Stimulated activated naive B cell treated with anti-CD40 and anti-IgM and Interleukin-4, amounts not matched to agents 10 μg/mL and 1 μg/mL and 100 μg/mL, for 72 hours (primary cell): Measurements from ENCODE around the gene KRTAP29-1.
"Not testable (repeated sequence)": the region's sequence is repeated elsewhere in the genome, so short reads cannot be mapped to it uniquely, and the experiment has no call there.

Experiments used
- ATAC-seq, 2 donors: fragments of 150-1000 bp; cut with Tn5 transposase; replicated peaks; 2 replicates each; pipeline ENCODE4 v1.10.0; 2021; ENCODE audit warnings: moderate library complexity in 1 of 2
- DNase-seq: peaks from one replicate; pipeline ENCODE4 v3.0.0; 2021
- H3K27ac Mint-ChIP-seq: one replicate; pipeline ENCODE4 v1.8.0; 2022; ENCODE audit warnings: mild to moderate bottlenecking, mixed read lengths
- H3K27me3 Mint-ChIP-seq, 2 donors: one replicate each; pipeline ENCODE4 v1.8.0; 2022; ENCODE audit warnings: mixed read lengths in 2 of 2
- H3K36me3 Mint-ChIP-seq, 2 donors: one replicate each; pipeline ENCODE4 v1.8.0; 2022; ENCODE audit warnings: mixed read lengths in 2 of 2, mild to moderate bottlenecking in 1 of 2
- H3K4me1 Mint-ChIP-seq, 2 donors: one replicate each; pipeline ENCODE4 v1.8.0; 2022; ENCODE audit warnings: mixed read lengths in 2 of 2, mild to moderate bottlenecking in 1 of 2
- H3K4me3 Mint-ChIP-seq, 2 donors: one replicate each; pipeline ENCODE4 v1.8.0; 2022; ENCODE audit warnings: mild to moderate bottlenecking in 2 of 2, mixed read lengths in 2 of 2, moderate library complexity in 1 of 2
- H3K9me3 Mint-ChIP-seq, 2 donors: one replicate each; pipeline ENCODE4 v1.8.0; 2022; ENCODE audit warnings: mixed read lengths in 2 of 2, mild to moderate bottlenecking in 1 of 2

The KRTAP29-1 gene

DNA sequence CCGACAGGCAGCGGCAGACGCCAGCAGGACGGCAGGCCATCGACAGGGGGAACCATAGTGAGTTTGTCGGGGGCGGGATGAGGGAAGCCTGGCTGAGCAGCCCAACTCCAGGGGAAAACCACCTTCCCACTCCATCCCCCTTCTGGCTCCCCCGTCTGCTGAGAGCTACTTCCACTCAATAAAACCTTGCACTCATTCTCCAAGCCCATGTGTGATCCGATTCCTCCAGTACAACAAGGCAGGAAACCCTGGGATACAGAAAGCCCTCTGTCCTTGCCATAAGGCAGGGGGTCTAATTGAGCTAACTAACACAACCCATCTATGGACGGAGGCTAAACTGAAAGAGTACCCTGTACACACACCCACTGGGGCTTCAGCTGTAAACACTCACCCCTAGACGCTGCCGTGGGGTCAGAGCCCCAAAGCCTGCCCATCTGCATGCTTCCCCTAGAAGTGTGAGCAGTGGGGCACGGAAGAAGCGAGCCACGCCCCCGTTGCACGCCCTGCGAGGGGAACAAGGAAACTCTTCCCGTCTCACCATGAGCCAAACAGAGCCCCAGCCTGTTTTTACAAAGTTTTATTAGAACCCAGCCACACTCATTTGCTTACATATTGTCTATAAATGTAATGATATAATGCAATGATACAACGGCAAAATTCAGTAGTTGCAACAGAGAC is 4.1 kb downstream of the KRTAP29-1 start:
- DNase-seq (no peak), ATAC-seq (no peak)
- H3K27me3 Mint-ChIP-seq, result no peaks in the 10 kb centered on the region
- peaks cover 0 to 4% of the 10 kb centered on the region in 2 donors for H3K36me3 Mint-ChIP-seq
- H3K4me3 Mint-ChIP-seq, result no peak overlapping the region
- H3K27ac Mint-ChIP-seq, result no peak overlapping the region
- H3K9me3 Mint-ChIP-seq, result no peaks in the 10 kb centered on the region
- peaks cover 2 to 5% of the 10 kb centered on the region in 2 donors for H3K4me1 Mint-ChIP-seq

- Mint-ChIP-seq H3K36me3 (peaks cover 0 to 4% of the 10 kb centered on the region in 2 donors), H3K27ac (no peak overlapping the region), H3K4me1 (peaks cover 0 to 4% of the 10 kb centered on the region in 2 donors), H3K4me3 (no peak overlapping the region), H3K27me3 (peaks cover 0 to 10% of the 10 kb centered on the region in 2 donors), H3K9me3 (no peaks in the 10 kb centered on the region)
- no peak for DNase-seq
- no peak for ATAC-seq
These were observed 5.8 kb downstream of the KRTAP29-1 start for GRCh38 chr17:41296846-41297245.

DNA sequence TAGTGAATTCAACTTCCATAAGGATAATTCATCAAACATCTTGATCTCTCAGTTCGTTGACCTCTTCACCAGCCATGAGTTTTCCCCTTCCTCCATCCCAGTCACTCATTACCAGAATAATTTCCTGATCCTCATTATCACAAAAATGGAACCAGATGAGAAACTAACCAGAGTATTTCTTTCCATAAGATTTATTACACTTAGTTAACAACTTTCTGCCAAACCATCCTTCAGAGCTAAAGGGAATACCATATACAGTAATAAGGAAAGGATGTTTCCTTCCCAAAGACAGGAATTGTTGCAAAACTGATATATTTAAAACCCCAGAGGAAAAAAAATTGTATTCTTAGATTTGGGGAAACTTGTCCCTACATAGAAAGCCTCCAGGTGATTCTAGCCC is 8.6 kb downstream of the KRTAP29-1 start:
- DNase-seq (no peak), ATAC-seq (no peak)
- H3K27me3 Mint-ChIP-seq, result peaks cover 0 to 10% of the 10 kb centered on the region in 2 donors

GRCh38 chr17:41287050-41287449 is 15.6 kb downstream of the KRTAP29-1 start:
- H3K4me1 Mint-ChIP-seq, result peaks cover 0 to 5% of the 10 kb centered on the region in 2 donors
- ATAC-seq (no peak), DNase-seq (no peak)
- no peak overlapping the region for H3K4me3 Mint-ChIP-seq
- no peaks in the 10 kb centered on the region for H3K36me3 Mint-ChIP-seq
- H3K27ac Mint-ChIP-seq, result no peak overlapping the region
- H3K9me3 Mint-ChIP-seq, result no peaks in the 10 kb centered on the region
- peaks cover 0 to 2% of the 10 kb centered on the region in 2 donors for H3K27me3 Mint-ChIP-seq

More for the DNA sequence above, 8.6 kb downstream of the KRTAP29-1 start:
- no peaks in the 10 kb centered on the region for H3K9me3 Mint-ChIP-seq
- H3K4me1 Mint-ChIP-seq, result peaks cover 0 to 2% of the 10 kb centered on the region in 2 donors
- H3K27ac Mint-ChIP-seq, result no peak overlapping the region
- no peak overlapping the region for H3K4me3 Mint-ChIP-seq
- H3K36me3 Mint-ChIP-seq, result no peaks in the 10 kb centered on the region

GRCh38 chr17:41284546-41284945 is 18.1 kb downstream of the KRTAP29-1 start:
- no peak overlapping the region for H3K4me3 Mint-ChIP-seq
- no peaks in the 10 kb centered on the region for H3K36me3 Mint-ChIP-seq
- ATAC-seq (no peak), DNase-seq (no peak)
- H3K27me3 Mint-ChIP-seq, result peaks cover 0 to 8% of the 10 kb centered on the region in 2 donors
- no peak overlapping the region for H3K27ac Mint-ChIP-seq
- peaks cover 0 to 5% of the 10 kb centered on the region in 2 donors for H3K4me1 Mint-ChIP-seq
- H3K9me3 Mint-ChIP-seq, result peaks cover 0 to 2% of the 10 kb centered on the region in 2 donors

GRCh38 chr17:41284043-41284442 is 18.6 kb downstream of the KRTAP29-1 start:
- no peaks in the 10 kb centered on the region for H3K36me3 Mint-ChIP-seq
- ATAC-seq (no peak), DNase-seq (no peak)
- no peak overlapping the region for H3K27ac Mint-ChIP-seq
- no peak overlapping the region for H3K4me3 Mint-ChIP-seq
- H3K9me3 Mint-ChIP-seq, result peaks cover 0 to 2% of the 10 kb centered on the region in 2 donors
- peaks cover 1 to 11% of the 10 kb centered on the region in 2 donors for H3K27me3 Mint-ChIP-seq
- H3K4me1 Mint-ChIP-seq, result peaks cover 0 to 5% of the 10 kb centered on the region in 2 donors

- Mint-ChIP-seq H3K9me3 (peaks cover 0 to 2% of the 10 kb centered on the region in 2 donors), H3K4me3 (no peak overlapping the region), H3K27me3 (peaks cover 21 to 38% of the 10 kb centered on the region in 2 donors), H3K27ac (no peak overlapping the region), H3K36me3 (peaks cover 0 to 2% of the 10 kb centered on the region in 2 donors), H3K4me1 (peaks cover 5 to 7% of the 10 kb centered on the region in 2 donors)
- ATAC-seq, result no peak
- no peak for DNase-seq
These were observed 24.3 kb downstream of the KRTAP29-1 start for GRCh38 chr17:41278176-41278955.

DNA sequence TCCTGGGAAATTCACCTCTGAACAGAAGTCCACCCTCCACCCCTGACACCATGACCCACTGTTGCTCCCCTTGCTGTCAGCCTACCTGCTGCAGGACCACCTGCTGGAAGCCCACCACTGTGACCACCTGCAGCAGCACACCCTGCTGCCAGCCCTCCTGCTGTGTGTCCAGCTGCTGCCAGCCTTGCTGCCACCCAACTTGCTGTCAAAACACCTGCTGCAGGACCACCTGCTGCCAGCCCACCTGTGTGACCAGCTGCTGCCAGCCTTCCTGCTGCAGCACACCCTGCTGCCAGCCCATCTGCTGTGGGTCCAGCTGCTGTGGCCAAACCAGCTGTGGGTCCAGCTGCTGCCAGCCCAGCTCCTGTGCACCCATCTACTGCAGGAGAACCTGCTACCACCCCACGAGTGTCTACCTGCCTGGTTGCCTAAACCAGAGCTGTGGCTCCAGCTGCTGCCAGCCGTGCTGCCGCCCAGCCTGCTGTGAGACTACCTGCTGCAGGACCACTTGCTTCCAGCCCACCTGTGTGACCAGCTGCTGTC is 26.9 kb downstream of the KRTAP29-1 start, which contains the start of gene KRTAP9-7:
KRTAP9-7 (plus strand) TSS at position 51 of the 543 bp plus-strand sequence; CDS start at position 51, 0 bp downstream.
- not testable (repeated sequence) for H3K27ac Mint-ChIP-seq, H3K4me3 Mint-ChIP-seq, DNase-seq, ATAC-seq, H3K36me3 Mint-ChIP-seq, H3K9me3 Mint-ChIP-seq
- Mint-ChIP-seq H3K4me1 (peaks cover 9 to 12% of the 10 kb centered on the region in 2 donors), H3K27me3 (peaks cover 29 to 46% of the 10 kb centered on the region in 2 donors)

DNA sequence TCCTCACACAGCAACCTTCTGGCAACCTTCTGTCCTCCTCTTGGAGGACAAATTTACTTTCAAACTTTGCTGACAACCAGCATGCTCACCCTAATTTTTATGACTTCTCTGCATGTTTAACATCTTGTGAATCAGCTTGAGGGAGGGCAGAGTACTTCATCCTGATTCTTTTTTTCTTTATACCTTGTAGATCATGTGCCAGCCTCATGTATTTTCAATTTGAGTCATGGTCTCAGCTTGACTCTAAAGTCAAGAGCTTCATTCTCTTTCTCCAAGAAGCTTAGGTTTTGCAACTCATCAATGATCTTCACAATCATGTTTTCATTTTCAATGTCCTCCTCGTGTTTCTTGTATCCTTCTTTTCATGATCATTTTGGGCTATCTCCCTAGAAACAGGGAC is 30.8 kb downstream of the KRTAP29-1 start:
- Mint-ChIP-seq H3K4me3 (no peak overlapping the region), H3K36me3 (no peaks in the 10 kb centered on the region), H3K9me3 (no peaks in the 10 kb centered on the region), H3K27ac (no peak overlapping the region), H3K27me3 (peaks cover 30 to 35% of the 10 kb centered on the region in 2 donors), H3K4me1 (peaks cover 9 to 12% of the 10 kb centered on the region in 2 donors)
- DNase-seq (no peak), ATAC-seq (no peak)

- not testable (repeated sequence) for H3K4me3 Mint-ChIP-seq, H3K27ac Mint-ChIP-seq, H3K36me3 Mint-ChIP-seq, H3K9me3 Mint-ChIP-seq, ATAC-seq, DNase-seq
- H3K27me3 Mint-ChIP-seq, result peaks cover 25 to 33% of the 10 kb centered on the region in 2 donors
- H3K4me1 Mint-ChIP-seq, result peaks cover 9 to 11% of the 10 kb centered on the region in 2 donors
These were observed 31.3 kb downstream of the KRTAP29-1 start for GRCh38 chr17:41271323-41271722.

GRCh38 chr17:41267711-41268110 is 34.9 kb downstream of the KRTAP29-1 start:
- Mint-ChIP-seq H3K36me3 (no peaks in the 10 kb centered on the region), H3K27me3 (peaks cover 19 to 36% of the 10 kb centered on the region in 2 donors), H3K4me3 (no peak overlapping the region), H3K27ac (no peak overlapping the region), H3K4me1 (peaks cover 5 to 11% of the 10 kb centered on the region in 2 donors), H3K9me3 (no peaks in the 10 kb centered on the region)
- DNase-seq (no peak), ATAC-seq (no peak)

DNA sequence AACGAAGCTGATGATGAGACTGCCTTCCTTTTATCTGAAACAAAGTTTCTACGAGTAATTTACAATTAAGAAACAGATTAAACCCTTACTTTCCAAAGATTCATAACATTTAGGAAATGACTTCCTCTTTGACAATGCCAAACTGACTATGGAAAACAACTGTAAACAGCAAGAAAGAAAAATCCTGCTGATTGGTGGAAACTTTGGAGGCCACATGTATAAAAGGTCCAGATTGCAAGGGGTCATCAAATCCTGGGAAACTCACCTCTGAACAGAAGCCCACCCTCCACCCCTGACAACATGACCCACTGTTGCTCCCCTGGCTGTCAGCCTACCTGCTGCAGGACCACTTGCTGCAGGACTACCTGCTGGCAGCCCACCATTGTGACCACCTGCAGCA is 37.6 kb downstream of the KRTAP29-1 start, which contains the start of gene KRTAP9-6:
KRTAP9-6 (plus strand) TSS at position 301 of the 400 bp plus-strand sequence; CDS start at position 301, 0 bp downstream.
- no peak for DNase-seq
- Mint-ChIP-seq H3K9me3 (peaks cover 0 to 2% of the 10 kb centered on the region in 2 donors), H3K4me1 (peaks cover 0 to 8% of the 10 kb centered on the region in 2 donors), H3K36me3 (no peaks in the 10 kb centered on the region), H3K4me3 (no peak within 1 kb of the TSS), H3K27me3 (peaks cover 19 to 37% of the 10 kb centered on the region in 2 donors), H3K27ac (no peak within 1 kb of the TSS)
- ATAC-seq, result no peak

- no peak overlapping the region for H3K4me3 Mint-ChIP-seq
- ATAC-seq (no peak), DNase-seq (no peak)
- H3K9me3 Mint-ChIP-seq, result peaks cover 0 to 2% of the 10 kb centered on the region in 2 donors
- peaks cover 19 to 40% of the 10 kb centered on the region in 2 donors for H3K27me3 Mint-ChIP-seq
- H3K36me3 Mint-ChIP-seq, result no peaks in the 10 kb centered on the region
- H3K4me1 Mint-ChIP-seq, result peaks cover 0 to 8% of the 10 kb centered on the region in 2 donors
- H3K27ac Mint-ChIP-seq, result no peak overlapping the region
These were observed 38.1 kb downstream of the KRTAP29-1 start for GRCh38 chr17:41264599-41264998.

GRCh38 chr17:41263212-41263611 is 39.4 kb downstream of the KRTAP29-1 start:
- Mint-ChIP-seq H3K27me3 (peaks cover 19 to 38% of the 10 kb centered on the region in 2 donors), H3K27ac (no peak overlapping the region), H3K4me3 (no peak overlapping the region), H3K9me3 (peaks cover 0 to 2% of the 10 kb centered on the region in 2 donors), H3K4me1 (peaks cover 0 to 8% of the 10 kb centered on the region in 2 donors), H3K36me3 (no peaks in the 10 kb centered on the region)
- DNase-seq (no peak), ATAC-seq (no peak)
